Measurements from ENCODE around the gene SHBG. TPM values are rescaled to one million over a fixed set of nuclear protein-coding genes. Genes with fewer than 3 reads are reported as not detected.

Gene SHBG
- total and polyA plus RNA-seq, 2 of the 8 experiments (the other 6 are each of a cell fraction or from before 2014, with no cell fraction given) = 1.1 to 1.2 TPM

DNA sequence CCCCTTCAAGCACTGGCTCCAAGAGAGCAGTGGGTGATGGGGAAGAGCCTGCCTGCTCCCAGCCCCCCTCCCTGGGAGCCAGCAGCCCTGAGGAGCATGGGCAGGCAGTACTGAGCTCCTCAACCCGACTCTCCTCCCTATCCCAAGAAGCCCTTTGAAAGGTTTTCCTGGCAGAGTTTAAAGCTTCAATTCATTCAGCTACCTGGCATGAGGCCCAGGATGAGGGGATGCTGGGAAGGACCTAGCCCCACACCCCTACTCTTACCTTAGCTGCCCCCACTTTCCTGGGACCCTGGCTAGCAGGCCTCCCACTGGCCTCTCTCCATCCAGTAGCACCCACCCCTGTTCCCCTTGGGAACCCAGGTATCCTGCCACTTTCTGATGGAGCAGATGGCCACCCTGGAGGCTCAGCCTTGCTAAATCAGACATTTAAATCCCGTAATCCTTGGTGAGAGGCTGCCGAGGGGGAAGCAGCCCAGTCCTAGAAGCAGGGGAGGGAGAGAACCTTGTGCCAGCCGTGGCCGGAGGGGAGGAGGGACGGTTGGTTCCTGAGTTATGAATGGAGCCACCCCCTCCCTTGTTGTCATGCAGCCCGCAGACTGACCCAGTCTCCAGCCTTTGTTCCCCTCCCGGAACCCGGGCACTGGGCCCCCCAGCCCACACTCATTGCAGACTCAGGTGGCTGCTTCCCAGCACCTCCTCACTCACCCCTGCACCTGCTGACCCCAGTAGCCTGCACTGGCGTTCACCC lies 37.9 kb downstream of the SHBG start:
- no peak for FAIRE-seq
- Histone ChIP-seq H3K4me2 (ENCODE audit: insufficient read depth in 1 of 2, low read depth in 2 of 2, low read length in 2 of 2) (no peak overlapping the region), H3K23me2 (ENCODE audit: low read depth, low read length) (no peaks in the 10 kb centered on the region), H4K5ac (ENCODE audit: insufficient read length, low read depth, low read length) (no peak overlapping the region), H3K56ac (replicated peaks; ENCODE audit: insufficient read length, low read depth, low read length) (no peak overlapping the region), H3K14ac (ENCODE audit: insufficient read length) (no peak overlapping the region), H2BK20ac (ENCODE audit: low read length) (no peak overlapping the region), H2BK120ac (replicated peaks; ENCODE audit: low read depth, low read length) (no peak overlapping the region), H3K27me3 (replicated peaks in 1 of 4; ENCODE audit: control insufficient read depth in 3 of 4, extremely low read depth in 1 of 4, insufficient read depth in 3 of 4, low read length in 3 of 4) (no peaks in the 10 kb centered on the region), H3K36me3 (ENCODE audit: control insufficient read depth in 2 of 4, insufficient read depth in 4 of 4, low read length in 3 of 4) (peaks cover 10 to 49% (median 33%) of the 10 kb centered on the region in 4 experiments), H4K91ac (replicated peaks; ENCODE audit: insufficient read length, low read length) (no peak overlapping the region), H3K4me1 (replicated peaks in 1 of 4; ENCODE audit: control insufficient read depth in 3 of 4, insufficient read depth in 4 of 4, low read length in 3 of 4) (0 out of 7 replicates have a peak, but pooled peaks cover 0 to 2% (median 0%) of the 10 kb centered on the region in 4 experiments), H3K4ac (replicated peaks; ENCODE audit: insufficient read length, low read depth, low read length) (no peak overlapping the region), H3K4me3 (ENCODE audit: extremely low read depth in 1 of 4, insufficient read depth in 2 of 4, low read depth in 3 of 4, low read length in 4 of 4) (no peak overlapping the region), H2BK12ac (ENCODE audit: low read depth, low read length) (no peak overlapping the region), H3K9me3 (ENCODE audit: insufficient read depth in 2 of 2, low read depth in 1 of 2, low read length in 1 of 2) (no peaks in the 10 kb centered on the region), H3K18ac (ENCODE audit: extremely low read depth, low read length) (no peak overlapping the region), H2AK5ac (ENCODE audit: low read depth, low read length) (no peak overlapping the region), H3K79me2 (ENCODE audit: control insufficient read depth in 1 of 2, insufficient read depth in 2 of 2, low read length in 2 of 2) (no peaks in the 10 kb centered on the region), H2AFZ (ENCODE audit: low read length) (no peak overlapping the region), H2BK15ac (ENCODE audit: low read length) (no peak overlapping the region), H3K27ac (ENCODE audit: low read depth, low read length) (no peak overlapping the region), H2BK5ac (ENCODE audit: low read depth, low read length) (no peak overlapping the region), H4K20me1 (replicated peaks in 1 of 2; ENCODE audit: control insufficient read depth in 1 of 2, insufficient read depth in 2 of 2, low read length in 2 of 2) (no peaks in the 10 kb centered on the region), H3K23ac (ENCODE audit: insufficient read length) (no peak overlapping the region), H3K79me1 (ENCODE audit: low read depth, low read length) (no peaks in the 10 kb centered on the region), H4K8ac (ENCODE audit: extremely low read depth, insufficient read depth, low read length) (no peak overlapping the region), H3K9ac (replicated peaks in 1 of 4; ENCODE audit: extremely low read depth in 1 of 4, low read depth in 3 of 4, low read length in 3 of 4) (no peak overlapping the region)
- CTCF ChIA-PET (ENCODE audit: partially characterized antibody) = interaction anchor here (0.6 to 15.7 kb wide), 11 partner anchors 8 to 411 kb away, joined by 3 to 332 read pairs (median 4); partner anchors contain the start of genes ATP1B2, FXR2, SHBG and SOX15
- no peak for DNase-seq (ENCODE audit: low read depth in 1 of 2, low spot score in 2 of 2)
- WGBS, 2 experiments (ENCODE audit: extremely low coverage in 1 of 2, insufficient coverage in 1 of 2, insufficient read length in 1 of 2, insufficient replicate concordance in 2 of 2, low coverage in 1 of 2, low lambda C conversion rate in 2 of 2, missing lambda C conversion rate in 1 of 2) = 85% methylated on average over 7 of the region's 10 CpGs; no CpG with 5 or more reads in 1 of the 2 experiments
- POLR2A ChIA-PET (ENCODE audit: partially characterized antibody) = interaction anchor here (0.6 to 79.4 kb wide), 8 partner anchors 1 to 199 kb away, joined by 3 to 2272 read pairs (median 7); partner anchors contain the start of genes ATP1B2, FXR2, SAT2 and SHBG
- TF ChIP-seq RAD21 (IDR thresholded peaks at IDR 0.05 in 1 of 2, conservative IDR thresholded peaks at IDR 0.05 in 1 of 2; ENCODE audit: low read depth in 2 of 2, low read length in 2 of 2) (no peak), POLR2A (IDR thresholded peaks at IDR 0.05; ENCODE audit: control extremely low read depth in 1 of 2, low read depth in 2 of 2, low read length in 2 of 2) (peak in 1 of 2 experiments; percentile 30; a peak in 1 of 3 replicates), BCL11A (IDR thresholded peaks at IDR 0.05; ENCODE audit: low read depth in 2 of 2, low read length in 2 of 2) (no peak)
